K562 (cell line): ENCODE measurements around the gene MRPL4. TPM values are rescaled to one million over a fixed set of nuclear protein-coding genes. Genes with fewer than 3 reads are reported as not detected.

ENCODE experiments used
- ATF1 ChIP-seq, 2 experiments: fragments of 450-650 bp in 1 of 2; IDR thresholded peaks; 2 replicates each; pipeline ENCODE4 v1.6.1; 2016; ENCODE audit warnings: missing compliant biosample characterization in 1 of 2, missing genetic modification characterization in 1 of 2
- ATF6 ChIP-seq: sonication (generic); formaldehyde crosslinking; IDR thresholded peaks from 2 replicates; pipeline ENCODE4 v1.4.0; 2020; ENCODE audit warnings: mild to moderate bottlenecking, missing genetic modification reagents
- CHD2 ChIP-seq: IDR thresholded peaks from 2 replicates; pipeline ENCODE4 v1.6.1; 2011; ENCODE audit warnings: low read depth, low read length
- CREB1 ChIP-seq, 2 experiments: sonication (generic) in 1 of 2; formaldehyde crosslinking in 1 of 2; IDR thresholded peaks; 2 replicates each; pipeline versions ENCODE4 v1.6.1 to v1.8.0; 2012 to 2022; ENCODE audit warnings: inconsistent platforms in 1 of 2, mild to moderate bottlenecking in 1 of 2, missing genetic modification reagents in 1 of 2, moderate library complexity in 1 of 2
- ELK1 ChIP-seq: sonication (generic); formaldehyde crosslinking; IDR thresholded peaks from 2 replicates; pipeline ENCODE4 v1.8.1; 2022; ENCODE audit warnings: missing genetic modification reagents
- MYC ChIP-seq, 2 experiments: fragments of 250-450 bp in 1 of 2; sonication (Bioruptor Pico) in 1 of 2; IDR thresholded peaks; 2 replicates each; pipeline versions ENCODE4 v1.5.1 to v1.6.1; 2012 to 2021; ENCODE audit warnings: low read depth in 2 of 2, borderline replicate concordance in 1 of 2, improper control_type of control experiment in 1 of 2, low read length in 1 of 2, mild to moderate bottlenecking in 1 of 2, moderate library complexity in 1 of 2
- SMAD3 ChIP-seq: fragments of 450-650 bp; formaldehyde crosslinking; conservative IDR thresholded peaks from 2 replicates; pipeline ENCODE4 v1.4.0; 2020; ENCODE audit warnings: mild to moderate bottlenecking
- SMARCE1 ChIP-seq: fragments of 450-650 bp; IDR thresholded peaks from 2 replicates; pipeline ENCODE4 v1.7.1; 2016; ENCODE audit warnings: mild to moderate bottlenecking
- polyA plus RNA-seq, 8 experiments: library from polyadenylated mRNA; depleted of rRNA in 4 of 8; stranded (reverse) in 5 of 8; unstranded in 3 of 8; fragments of >200 nt; fragmentation: Nextera tagmentation in 2 of 8; fragmentation: Illumina TruSeq in 1 of 8; extraction: Ambion mirVana in 2 of 8; extraction: Trizol in 1 of 8; gene quantifications; 2 replicates each; pipeline versions ENCODE4 v1.2.1 to v1.2.3, GENCODE V29; 2011 to 2014; ENCODE audit warnings: inconsistent platforms in 1 of 8, missing spikeins in 1 of 8
- total RNA-seq, 7 experiments: library from RNA; depleted of rRNA in 6 of 7; stranded (reverse); fragments of >200 nt in 6 of 7; fragmentation: Illumina TruSeq in 2 of 7; extraction: Trizol in 2 of 7; gene quantifications; 2 replicates each; pipeline versions ENCODE4 v1.2.1 to v1.2.3, GENCODE V29; 2011 to 2021; ENCODE audit warnings: low replicate concordance in 1 of 7
- TF ChIP-seq, protein P1 (sequence below): fragments of 450-650 bp; formaldehyde crosslinking; IDR thresholded peaks from 2 replicates; pipeline ENCODE4 v1.4.0; 2020; ENCODE audit warnings: mild to moderate bottlenecking, moderate library complexity
- TF ChIP-seq, protein P2 (sequence below), 3 experiments: fragments of 200-800 bp in 1 of 3; sonication (Bioruptor generic) in 1 of 3; sonication (generic) in 1 of 3; formaldehyde crosslinking in 1 of 3; IDR thresholded peaks; 2 replicates each; pipeline versions ENCODE4 v1.6.1 to v1.8.0; 2016 to 2022; ENCODE audit warnings: mild to moderate bottlenecking in 2 of 3, missing compliant biosample characterization in 2 of 3, missing genetic modification characterization in 2 of 3, missing genetic modification reagents in 1 of 3

The MRPL4 gene
- total and polyA plus RNA-seq, 9 of the 15 experiments (the other 6 are each of a cell fraction or from before 2014, with no cell fraction given): 1.4 to 239 (median 64.9) TPM

- TF ChIP-seq CREB1 (IDR thresholded peaks at IDR 0.05) (peak; percentile 88), CREB1 (CRISPR knock-in tag; IDR thresholded peaks at IDR 0.05) (peak; percentile 85), SMARCE1 (no peak), ELK1 (CRISPR knock-in tag) (no peak), CHD2 (no peak), ATF1 (CRISPR knock-in tag; IDR thresholded peaks at IDR 0.05) (peak; percentile 73), ATF1 (tag; IDR thresholded peaks at IDR 0.05) (no peak; the same call in 1 of the 2 replicates), ATF6 (CRISPR knock-in tag) (peak; percentile 80; the same call in 1 of the 2 replicates), MYC (IDR thresholded peaks at IDR 0.05; ENCODE audit: low read depth, low read length) (no peak; the same call in none of the 2 replicates), MYC (CRISPR knock-in tag; IDR thresholded peaks at IDR 0.05; ENCODE audit: borderline replicate concordance, low read depth) (no peak), SMAD3 (no peak)
- TF ChIP-seq, protein P1, sequence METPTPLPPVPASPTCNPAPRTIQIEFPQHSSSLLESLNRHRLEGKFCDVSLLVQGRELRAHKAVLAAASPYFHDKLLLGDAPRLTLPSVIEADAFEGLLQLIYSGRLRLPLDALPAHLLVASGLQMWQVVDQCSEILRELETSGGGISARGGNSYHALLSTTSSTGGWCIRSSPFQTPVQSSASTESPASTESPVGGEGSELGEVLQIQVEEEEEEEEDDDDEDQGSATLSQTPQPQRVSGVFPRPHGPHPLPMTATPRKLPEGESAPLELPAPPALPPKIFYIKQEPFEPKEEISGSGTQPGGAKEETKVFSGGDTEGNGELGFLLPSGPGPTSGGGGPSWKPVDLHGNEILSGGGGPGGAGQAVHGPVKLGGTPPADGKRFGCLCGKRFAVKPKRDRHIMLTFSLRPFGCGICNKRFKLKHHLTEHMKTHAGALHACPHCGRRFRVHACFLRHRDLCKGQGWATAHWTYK (CRISPR knock-in tag): 0 out of 2 replicates have a peak, but pooled peaks have one; percentile 42
- TF ChIP-seq, protein P2, sequence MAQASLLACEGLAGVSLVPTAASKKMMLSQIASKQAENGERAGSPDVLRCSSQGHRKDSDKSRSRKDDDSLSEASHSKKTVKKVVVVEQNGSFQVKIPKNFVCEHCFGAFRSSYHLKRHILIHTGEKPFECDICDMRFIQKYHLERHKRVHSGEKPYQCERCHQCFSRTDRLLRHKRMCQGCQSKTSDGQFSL (CRISPR knock-in tag; IDR thresholded peaks at IDR 0.05): peak; percentile 95
- TF ChIP-seq, protein P2 (tag; IDR thresholded peaks at IDR 0.05): peak in 1 of 2 experiments; percentile 90; a peak in 2 of 4 replicates
These were observed 21.0 kb upstream of the MRPL4 start, which contains the start of gene S1PR2 (continued) for GRCh38 chr19:10230861-10231611.
